Body of pancreas (tissue), 4 donors: ENCODE measurements around the gene DNAH3.

ENCODE experiments used
- CTCF ChIP-seq, 7 experiments: fragments of 450-650 bp in 4 of 7; fragments of 200-600 bp in 3 of 7; sonication (generic) in 3 of 7; IDR thresholded peaks; one replicate each; pipeline ENCODE4 v1.5.1; 2016 to 2019; ENCODE audit warnings: antibody characterized with exemption in 7 of 7
- POLR2A ChIP-seq, 3 donors: fragments of 450-650 bp; IDR thresholded peaks; one replicate each; pipeline ENCODE4 v1.6.1; 2016; ENCODE audit warnings: antibody characterized with exemption in 3 of 3, mild to moderate bottlenecking in 2 of 3

- no peak for TF ChIP-seq CTCF (IDR thresholded peaks at IDR 0.05)
- no peak for TF ChIP-seq POLR2A (IDR thresholded peaks at IDR 0.05)
These were observed 189.7 kb downstream of the DNAH3 start for GRCh38 chr16:20960899-20961298.
